GM12891 (cell line): ENCODE measurements around the gene PRMT7.

ENCODE experiments used
- DNase-seq: peaks from one replicate; pipeline ENCODE4 v3.0.0; 2011; ENCODE audit warnings: low spot score; ENCODE audit not compliant: insufficient read length
- FAIRE-seq: peaks from 2 replicates; lab custom pipeline; 2011; peaks lifted over from hg19 to GRCh38; lab: Jason Lieb, UNC
- PAX5 ChIP-seq: IDR thresholded peaks from 2 replicates; pipeline ENCODE4 v1.6.1; 2011; ENCODE audit warnings: low read length, moderate library complexity, mild to moderate bottlenecking; ENCODE audit not compliant: insufficient read depth, severe bottlenecking
- POLR2A ChIP-seq: IDR thresholded peaks from 2 replicates; pipeline ENCODE4 v1.6.1; 2011; ENCODE audit warnings: low read depth, low read length, control low read depth
- POLR2AphosphoS5 ChIP-seq: IDR thresholded peaks from 2 replicates; pipeline ENCODE4 v1.6.1; 2011; ENCODE audit warnings: low read depth, low read length, control low read depth
- POU2F2 ChIP-seq: IDR thresholded peaks from 2 replicates; pipeline ENCODE4 v1.6.1; 2011; ENCODE audit warnings: low read depth, mild to moderate bottlenecking, control low read depth, low read length, moderate library complexity
- SPI1 ChIP-seq: IDR thresholded peaks from 2 replicates; pipeline ENCODE4 v1.6.1; 2011; ENCODE audit warnings: low read depth, low read length, control low read depth
- TAF1 ChIP-seq: IDR thresholded peaks from 2 replicates; pipeline ENCODE4 v1.6.1; 2011; ENCODE audit warnings: low read depth, low read length, control low read depth

PRMT7 gene

GRCh38 chr16:68291227-68291626 is 19.6 kb upstream of the PRMT7 start:
- FAIRE-seq (no peak), DNase-seq (no peak)
- TF ChIP-seq TAF1 (no peak), POU2F2 (no peak), POLR2AphosphoS5 (no peak), POLR2A (no peak), PAX5 (no peak), SPI1 (no peak)

GRCh38 chr16:68292425-68292824 is 18.4 kb upstream of the PRMT7 start:
- FAIRE-seq (no peak), DNase-seq (no peak)
- no peak for TF ChIP-seq POLR2AphosphoS5
- TF ChIP-seq POU2F2: no peak
- no peak for TF ChIP-seq POLR2A
- TF ChIP-seq TAF1: no peak
- TF ChIP-seq PAX5: no peak
- TF ChIP-seq SPI1: no peak

GRCh38 chr16:68296291-68296690 is 14.5 kb upstream of the PRMT7 start:
- TF ChIP-seq SPI1 (no peak), POLR2AphosphoS5 (no peak), PAX5 (no peak), TAF1 (no peak)
- DNase-seq: no peak
- FAIRE-seq: no peak

- FAIRE-seq (no peak), DNase-seq (no peak)
- TF ChIP-seq TAF1: no peak
- no peak for TF ChIP-seq POU2F2
- TF ChIP-seq POLR2AphosphoS5: no peak
- TF ChIP-seq POLR2A: no peak; the same call in 1 of the 2 replicates
- no peak for TF ChIP-seq SPI1
- TF ChIP-seq PAX5: no peak
Measured at GRCh38 chr16:68296693-68297092, 14.1 kb upstream of the PRMT7 start.

- FAIRE-seq (no peak), DNase-seq (no peak)
- TF ChIP-seq TAF1: no peak
- TF ChIP-seq PAX5: no peak
- TF ChIP-seq POLR2AphosphoS5: no peak
- TF ChIP-seq POU2F2: no peak
- no peak for TF ChIP-seq POLR2A
- no peak for TF ChIP-seq SPI1
Measured at GRCh38 chr16:68297908-68298307, 12.9 kb upstream of the PRMT7 start.

GRCh38 chr16:68298312-68298711 is 12.5 kb upstream of the PRMT7 start:
- DNase-seq: no peak
- no peak for FAIRE-seq
- no peak for TF ChIP-seq PAX5
- TF ChIP-seq POU2F2: 0 out of 2 replicates have a peak, but pooled peaks have one; percentile 23

GRCh38 chr16:68298907-68299561 is 11.8 kb upstream of the PRMT7 start:
- DNase-seq: no peak
- no peak for FAIRE-seq
- TF ChIP-seq POLR2A (0 out of 2 replicates have a peak, but pooled peaks have one; percentile 15), SPI1 (no peak)

GRCh38 chr16:68299571-68300453 is 11.0 kb upstream of the PRMT7 start:
- TF ChIP-seq TAF1: no peak
- TF ChIP-seq POLR2AphosphoS5: 0 out of 2 replicates have a peak, but pooled peaks have one; percentile 62
- no peak for TF ChIP-seq SPI1
- no peak for TF ChIP-seq PAX5
- peak; percentile 51; the same call in 1 of the 2 replicates for TF ChIP-seq POLR2A
- no peak for TF ChIP-seq POU2F2
- no peak for DNase-seq
- FAIRE-seq: no peak

- TF ChIP-seq POLR2AphosphoS5 (peak; percentile 40), POU2F2 (no peak), SPI1 (no peak), POLR2A (0 out of 2 replicates have a peak, but pooled peaks have one; percentile 42), TAF1 (no peak)
- DNase-seq: no peak
- FAIRE-seq: no peak
Measured at GRCh38 chr16:68300734-68301459, 9.9 kb upstream of the PRMT7 start.

- TF ChIP-seq POU2F2 (no peak), SPI1 (no peak), TAF1 (no peak), POLR2AphosphoS5 (no peak), POLR2A (no peak), PAX5 (no peak)
- FAIRE-seq (no peak), DNase-seq (no peak)
Measured at GRCh38 chr16:68306633-68307032, 4.2 kb upstream of the PRMT7 start.

- FAIRE-seq (no peak), DNase-seq (no peak)
- no peak for TF ChIP-seq POU2F2
- TF ChIP-seq POLR2A: no peak
- no peak for TF ChIP-seq TAF1
- TF ChIP-seq SPI1: no peak
- TF ChIP-seq POLR2AphosphoS5: no peak
- no peak for TF ChIP-seq PAX5
Measured at GRCh38 chr16:68309799-68310198, 1.0 kb upstream of the PRMT7 start.
